HG02623 (cell line): Measurements from ENCODE around the gene ZNF70.
"Not testable (repeated sequence)": the region's sequence is repeated elsewhere in the genome, so short reads cannot be mapped to it uniquely, and the experiment has no call there.

Experiments used
- ATAC-seq: cut with Tn5 transposase; IDR thresholded peaks from one replicate; pipeline ENCODE4 v1.9.1; 2021; ENCODE audit warnings: moderate library complexity; ENCODE audit not compliant: unreplicated experiment

The ZNF70 gene

GRCh38 chr22:23760056-23760455 lies 9.1 kb upstream of the ZNF70 start:
- ATAC-seq: no peak

GRCh38 chr22:23759566-23759965 lies 8.7 kb upstream of the ZNF70 start:
- no peak for ATAC-seq

GRCh38 chr22:23756891-23757290 lies 6.0 kb upstream of the ZNF70 start:
- ATAC-seq: no peak

GRCh38 chr22:23755711-23756110 lies 4.8 kb upstream of the ZNF70 start:
- ATAC-seq: no peak

GRCh38 chr22:23754980-23755636 lies 4.2 kb upstream of the ZNF70 start:
- ATAC-seq: no peak

GRCh38 chr22:23754220-23754919 lies 3.5 kb upstream of the ZNF70 start, which contains the start of gene VPREB3:
TSS of gene VPREB3 (minus strand) at chr22:23754425. CDS start at chr22:23754363, 62 bp downstream.
- ATAC-seq: no peak

GRCh38 chr22:23753385-23753784 lies 2.5 kb upstream of the ZNF70 start:
- no peak for ATAC-seq

GRCh38 chr22:23752750-23753149 lies 1.8 kb upstream of the ZNF70 start:
- ATAC-seq: no peak

GRCh38 chr22:23752090-23752691 lies 1.3 kb upstream of the ZNF70 start:
- ATAC-seq: no peak

- ATAC-seq: no peak
Measured at GRCh38 chr22:23751441-23751996, 607 bp upstream of the ZNF70 start.

GRCh38 chr22:23750367-23750713 lies 572 bp downstream of the ZNF70 start:
- no peak for ATAC-seq

- ATAC-seq: no peak
Measured at GRCh38 chr22:23749841-23750301, 1.0 kb downstream of the ZNF70 start.

GRCh38 chr22:23745791-23746190 lies 5.1 kb downstream of the ZNF70 start:
- no peak for ATAC-seq

GRCh38 chr22:23744485-23744884 lies 6.4 kb downstream of the ZNF70 start:
- no peak for ATAC-seq

- ATAC-seq: no peak
Measured at GRCh38 chr22:23744001-23744400, 6.9 kb downstream of the ZNF70 start.

GRCh38 chr22:23743303-23743705 lies 7.6 kb downstream of the ZNF70 start:
- no peak for ATAC-seq

- ATAC-seq: no peak
Measured at GRCh38 chr22:23742505-23743264, 8.2 kb downstream of the ZNF70 start.

- ATAC-seq: no peak
Measured at GRCh38 chr22:23737696-23738095, 13.2 kb downstream of the ZNF70 start.

- not testable (repeated sequence) for ATAC-seq
Measured at GRCh38 chr22:23728108-23728507, 22.8 kb downstream of the ZNF70 start.

GRCh38 chr22:23722724-23723123 lies 28.2 kb downstream of the ZNF70 start:
- no peak for ATAC-seq

- no peak for ATAC-seq
Measured at GRCh38 chr22:23722160-23722559, 28.8 kb downstream of the ZNF70 start.
